Amniotic epithelial cell (primary cell): ENCODE data around the gene PRKAG2.
"Not testable (repeated sequence)": the region's sequence is repeated elsewhere in the genome, so short reads cannot be mapped to it uniquely, and the experiment has no call there.

Source experiments
- DNase-seq: peaks from one replicate; pipeline ENCODE4 v3.0.0-alpha.2; 2010; ENCODE audit warnings: low read depth

The PRKAG2 gene

DNA sequence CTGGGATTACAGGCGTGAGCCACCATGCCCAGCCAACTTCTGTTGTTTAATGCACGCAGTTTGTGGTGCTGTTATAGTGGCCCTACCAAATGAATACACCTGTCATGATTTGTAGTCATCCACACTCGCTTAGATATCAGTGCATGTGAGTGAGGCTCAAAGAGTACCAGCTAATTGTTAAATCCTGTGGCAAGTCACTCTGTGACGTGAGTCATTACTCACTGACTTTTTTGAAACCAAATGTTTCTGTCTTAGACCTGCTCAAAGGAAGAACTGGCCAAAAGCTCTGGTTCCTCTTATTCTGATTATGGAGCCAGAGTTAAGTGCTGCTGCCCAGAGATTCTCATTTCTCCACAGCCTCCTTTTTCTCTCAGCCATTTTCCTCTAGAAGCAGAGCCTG, 109.4 kb downstream of the PRKAG2 start:
- no peak for DNase-seq

DNA sequence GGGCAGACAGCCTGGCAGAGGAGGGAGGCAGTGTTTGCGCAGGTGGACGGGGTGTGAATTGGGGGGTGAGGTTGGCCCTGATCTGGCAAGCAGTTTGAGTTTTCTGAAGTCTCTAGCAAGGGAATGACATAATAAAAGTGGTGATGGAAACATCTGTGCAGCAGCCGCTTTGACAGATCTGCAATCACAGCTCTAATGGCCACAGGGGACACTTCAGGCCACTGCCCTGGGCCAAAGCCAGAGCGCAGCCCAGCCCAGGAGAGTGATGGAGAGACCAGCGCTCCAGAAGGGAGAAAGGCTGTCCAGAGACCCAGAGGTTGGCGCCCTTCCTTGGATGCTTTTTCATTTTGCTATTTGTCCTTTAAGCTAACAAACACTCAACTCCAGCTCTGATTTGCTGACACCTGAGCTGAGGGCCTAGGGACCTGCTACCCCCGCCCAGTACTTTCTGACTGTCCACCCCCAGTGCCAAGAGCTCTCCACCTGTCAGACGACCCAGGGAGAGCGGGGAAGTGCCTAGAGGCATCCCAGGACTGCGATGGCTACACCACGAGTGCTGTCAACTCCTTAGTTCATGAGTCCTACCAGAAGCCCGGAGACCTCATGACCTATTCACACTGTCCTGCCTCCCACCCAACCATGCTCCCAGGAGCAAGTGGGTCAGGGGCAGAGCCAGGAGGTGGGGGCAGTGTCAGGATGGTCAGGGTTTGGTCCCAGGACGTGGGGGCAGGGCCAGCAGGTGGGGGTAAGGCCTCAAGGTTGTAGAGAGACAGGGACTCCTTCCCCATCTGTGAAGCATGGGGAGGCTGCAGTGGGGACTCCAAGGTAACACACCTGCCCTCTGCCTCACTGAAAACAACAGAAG, 112.6 kb downstream of the PRKAG2 start:
- DNase-seq: no peak

DNA sequence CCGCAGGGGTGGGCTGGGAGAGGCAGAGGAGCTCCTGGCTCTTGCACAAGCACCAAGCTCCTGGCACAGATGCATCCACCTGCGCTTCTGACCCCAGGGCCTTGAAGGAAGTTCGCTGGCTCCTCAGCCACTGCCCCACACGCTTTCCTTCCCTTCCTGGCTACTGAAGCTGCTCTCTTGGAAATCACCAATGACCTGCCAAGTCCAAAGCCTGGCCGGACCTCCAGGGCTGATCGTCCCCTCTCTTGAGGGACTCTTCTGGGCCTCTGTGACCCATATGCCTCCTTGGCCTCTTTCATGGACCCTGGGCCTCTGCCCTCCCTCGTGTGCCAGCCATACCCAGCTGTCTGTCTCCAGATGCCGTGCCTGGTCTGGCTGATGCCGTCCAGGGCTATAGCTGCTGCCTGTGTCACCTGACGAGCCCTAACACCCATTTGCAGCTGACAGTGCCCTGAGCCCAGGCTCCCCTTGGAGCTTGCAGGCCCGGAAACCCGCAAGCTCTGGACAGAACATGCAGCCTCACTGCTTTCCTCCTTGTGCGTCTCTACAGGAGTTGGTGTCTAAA, 113.4 kb downstream of the PRKAG2 start:
- no peak for DNase-seq

DNA sequence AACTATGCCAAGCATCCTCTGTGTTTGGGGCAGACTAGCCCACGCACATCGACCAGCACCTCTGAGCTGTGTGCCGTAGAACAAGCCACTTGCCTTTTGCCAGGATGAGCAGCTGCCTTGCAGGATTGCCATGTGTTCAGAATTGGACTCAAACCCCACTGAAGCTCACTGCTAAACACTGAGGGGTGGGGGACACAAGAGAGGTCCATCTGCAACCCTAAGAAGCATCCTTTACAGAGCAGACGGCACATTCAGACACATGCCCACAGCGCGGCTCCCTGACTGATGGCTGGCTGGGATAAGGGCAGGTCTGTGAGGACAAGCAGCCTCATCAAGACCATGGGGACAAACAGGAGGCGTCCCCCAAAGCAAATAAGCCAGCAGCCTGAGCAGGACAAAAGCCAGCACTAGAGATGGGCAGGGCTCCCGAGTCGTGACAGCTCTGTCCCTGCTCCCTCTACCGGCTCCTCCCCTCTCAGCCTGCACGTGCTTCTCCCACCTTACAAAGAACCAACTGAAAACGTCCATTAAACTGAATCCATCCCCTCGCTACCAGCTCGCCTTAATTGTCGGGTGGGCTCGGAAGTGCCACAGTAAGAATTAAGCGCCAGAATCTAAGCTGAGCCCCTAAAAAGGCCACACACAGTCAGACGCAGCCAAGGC, 114.2 kb downstream of the PRKAG2 start:
- no peak for DNase-seq

DNA sequence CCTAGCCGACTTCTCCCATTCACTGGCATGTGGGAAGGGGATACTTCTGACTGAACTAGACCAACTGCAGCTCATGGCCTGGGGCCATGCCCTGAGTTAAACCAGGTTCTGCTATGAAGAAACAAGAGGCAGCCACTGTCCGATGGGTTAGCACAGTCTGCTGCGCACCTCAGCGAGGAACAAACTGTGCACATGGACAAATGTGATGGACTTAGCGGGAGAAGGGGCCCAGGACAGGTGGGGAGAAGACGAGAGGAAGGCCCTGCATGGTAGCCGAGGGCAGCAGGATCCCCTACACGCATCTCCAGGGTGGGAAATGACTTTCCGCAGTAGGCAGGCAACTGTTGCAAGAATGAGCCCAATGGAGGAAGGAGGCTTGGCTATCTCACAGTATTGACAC, 115.0 kb downstream of the PRKAG2 start:
- DNase-seq: no peak

DNA sequence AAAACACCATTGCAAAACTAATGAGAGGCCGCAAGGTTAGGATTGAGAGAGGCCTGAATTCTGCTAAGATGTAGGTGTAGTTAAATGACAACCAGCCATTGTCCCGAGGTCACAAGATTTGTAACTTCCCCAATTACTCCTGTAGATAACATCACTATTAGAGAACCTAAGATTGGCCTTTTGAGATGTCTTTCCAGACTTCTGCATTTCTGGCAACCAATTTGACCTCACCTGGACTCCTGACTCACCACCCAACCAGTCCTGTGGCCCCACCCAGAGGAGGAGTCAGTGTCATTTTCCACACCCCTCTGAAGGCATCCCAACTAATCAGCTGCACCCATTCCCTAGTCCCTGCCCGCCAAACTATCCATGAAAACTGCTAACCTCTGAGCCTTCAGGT, 115.7 kb downstream of the PRKAG2 start:
- DNase-seq: no peak

DNA sequence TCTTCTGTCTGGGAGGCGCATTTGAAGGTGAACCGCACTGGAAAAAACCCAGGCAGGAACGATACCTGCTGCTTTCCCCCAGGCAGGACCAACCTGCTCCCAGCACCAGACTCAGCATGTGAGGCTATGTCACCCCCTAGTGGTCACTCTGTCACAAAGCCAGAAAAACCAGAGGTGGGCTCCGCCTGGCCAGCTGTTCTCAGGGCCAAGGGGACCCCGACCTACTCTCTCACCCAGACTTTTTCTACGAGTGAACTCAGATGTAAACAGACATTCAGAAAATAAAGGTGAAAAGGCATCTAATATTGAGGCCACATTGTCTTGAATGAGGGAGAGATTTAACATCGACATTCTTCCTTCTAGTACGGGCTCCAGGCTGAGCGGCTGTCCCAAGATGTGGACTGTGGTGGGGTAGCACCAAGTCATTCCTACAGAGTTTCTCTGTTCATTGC, 117.3 kb downstream of the PRKAG2 start:
- peak; percentile 56 for DNase-seq

DNA sequence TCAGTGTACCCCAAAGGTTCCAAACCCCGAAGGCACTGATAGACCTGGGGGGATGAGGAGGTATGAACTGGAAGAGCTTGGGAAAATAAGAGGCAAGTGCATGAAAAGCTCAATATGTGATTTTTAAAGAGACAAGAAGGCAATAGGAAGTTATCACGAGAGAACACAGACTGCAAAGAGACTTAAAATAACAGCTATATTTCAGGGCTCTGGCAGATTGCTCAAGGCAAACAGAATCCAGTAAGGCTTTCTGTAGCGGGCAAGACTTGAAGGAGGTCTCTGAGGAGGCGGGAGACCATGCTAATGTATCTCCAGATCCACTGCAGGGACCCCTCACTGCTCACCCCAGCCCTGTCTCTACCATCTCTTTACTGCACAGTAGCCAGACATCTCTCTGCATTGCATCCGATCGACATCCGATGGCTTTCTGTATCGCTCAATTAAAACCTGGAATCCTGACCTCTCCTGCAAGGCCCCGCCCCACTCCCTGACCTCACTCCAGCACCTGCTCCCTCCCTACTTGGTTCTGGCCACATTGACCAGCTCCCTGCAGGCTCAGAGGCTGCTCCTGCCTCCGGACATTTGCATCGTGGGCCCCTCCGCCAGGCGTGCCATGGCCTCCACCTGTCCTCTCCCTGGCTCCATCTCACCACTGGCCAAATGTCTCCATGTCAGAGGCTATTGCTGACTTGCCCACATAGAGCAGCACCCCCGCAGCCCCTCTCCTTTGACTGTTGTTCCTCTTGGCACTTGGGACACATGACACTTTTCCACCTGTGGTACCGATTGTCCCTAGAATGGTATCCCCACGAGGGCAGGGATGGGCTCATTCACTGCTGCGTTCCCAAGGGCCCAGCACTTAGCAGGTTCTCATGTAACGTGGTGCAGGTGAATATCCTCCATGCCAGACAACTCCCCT, 118.0 kb downstream of the PRKAG2 start:
- no peak for DNase-seq

DNA sequence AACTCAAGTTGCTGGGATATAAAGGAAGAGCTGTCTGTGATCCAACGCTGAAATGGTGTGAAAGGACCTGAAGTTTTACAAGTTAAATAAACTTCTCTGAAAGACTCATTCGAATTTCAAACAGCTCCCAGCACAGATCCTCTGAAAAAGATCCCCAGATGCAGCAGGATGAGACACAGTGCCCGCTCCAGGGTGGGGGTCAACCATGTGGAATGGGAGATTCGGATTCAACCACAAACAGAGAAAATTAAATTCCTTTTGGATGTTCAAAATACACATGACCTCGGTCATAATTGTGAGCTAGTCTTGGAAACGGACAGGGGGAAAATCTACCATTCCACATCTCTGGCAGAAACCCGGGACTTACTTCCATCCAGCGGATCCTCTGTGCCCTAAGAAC, 119.6 kb downstream of the PRKAG2 start:
- peak; percentile 50 for DNase-seq

DNA sequence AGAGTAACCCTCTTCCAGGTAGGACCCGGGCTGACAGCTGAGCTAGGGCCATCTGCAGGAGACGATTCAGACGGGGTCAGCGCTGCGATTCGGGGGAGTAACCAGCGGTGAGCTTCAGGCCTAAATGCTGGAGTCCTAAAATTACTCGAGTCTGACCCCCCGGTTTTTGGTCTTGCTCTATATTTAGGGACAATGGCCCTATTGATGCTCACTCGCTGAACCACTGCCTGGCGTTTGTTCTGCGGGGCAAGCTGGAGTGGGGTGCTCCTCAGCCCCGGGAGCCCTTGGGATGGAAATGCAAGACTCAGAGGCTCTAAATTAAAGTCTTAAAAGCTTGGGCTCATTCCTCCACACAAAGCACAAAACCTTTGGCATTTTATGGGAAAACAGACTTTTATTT, 120.0 kb downstream of the PRKAG2 start:
- no peak for DNase-seq

DNA sequence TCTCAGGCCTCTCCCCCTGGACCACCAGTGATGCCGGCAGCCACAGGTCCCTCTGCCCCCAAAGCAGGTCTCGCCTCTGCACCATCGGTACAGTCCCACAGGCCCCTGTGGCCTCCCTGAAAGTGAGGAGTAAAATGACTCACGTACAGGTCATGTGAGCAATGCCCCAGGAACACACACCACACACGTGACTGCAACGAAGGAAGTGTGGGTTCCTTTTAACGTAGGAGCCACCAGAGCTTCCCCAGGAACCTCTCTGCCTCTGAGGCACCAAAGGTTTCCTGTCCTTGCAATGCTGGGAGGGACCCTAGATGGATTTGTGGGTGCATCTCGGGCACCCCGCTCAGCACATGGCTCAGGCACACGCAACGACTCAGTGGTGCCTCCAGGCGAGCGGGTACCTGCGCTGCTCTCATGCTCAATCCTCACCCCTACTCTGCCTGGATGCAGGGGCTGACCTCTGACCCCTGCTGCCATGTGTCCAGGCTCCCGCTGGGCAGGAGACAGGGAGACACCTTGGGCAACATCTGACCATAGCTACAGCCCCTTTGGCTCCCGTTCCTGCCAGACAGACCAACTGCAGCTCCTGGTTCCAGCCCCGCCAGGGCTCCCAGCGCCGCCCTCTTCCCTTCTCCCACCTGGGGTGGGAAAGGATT, 120.7 kb downstream of the PRKAG2 start:
- DNase-seq: peak; percentile 62

DNA sequence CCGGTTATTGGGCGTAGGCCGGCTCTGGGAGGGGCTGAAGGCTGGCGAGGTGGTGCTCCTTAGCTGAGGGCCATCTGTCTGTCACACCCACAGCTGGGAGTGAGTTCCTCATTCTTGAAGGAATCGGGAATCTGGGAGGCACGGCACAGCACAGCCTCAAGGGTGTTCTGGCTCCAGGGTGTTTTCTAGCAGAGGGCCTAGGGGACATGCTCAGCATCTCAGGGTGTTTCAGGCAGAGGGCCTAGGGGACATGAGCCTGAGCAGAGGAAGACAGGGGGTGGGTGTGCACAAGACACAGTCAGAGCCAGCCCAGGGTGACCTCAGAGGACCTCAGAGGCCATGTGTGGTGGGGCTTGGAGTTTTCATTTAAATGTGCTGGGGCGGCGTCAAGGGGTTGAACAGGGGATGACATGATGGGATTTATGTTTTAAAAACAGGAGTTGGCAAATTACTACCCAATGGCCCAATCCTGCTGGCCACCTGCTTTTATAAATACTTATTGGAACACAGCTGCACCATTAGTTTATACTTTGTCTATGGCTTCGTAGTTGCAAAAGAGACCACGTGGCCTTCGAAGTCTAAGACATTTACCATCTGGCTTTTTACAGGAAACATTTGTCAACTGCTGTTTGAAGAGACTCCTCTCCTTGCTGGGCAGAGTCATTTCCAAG, 121.6 kb downstream of the PRKAG2 start:
- DNase-seq: peak; percentile 51

DNA sequence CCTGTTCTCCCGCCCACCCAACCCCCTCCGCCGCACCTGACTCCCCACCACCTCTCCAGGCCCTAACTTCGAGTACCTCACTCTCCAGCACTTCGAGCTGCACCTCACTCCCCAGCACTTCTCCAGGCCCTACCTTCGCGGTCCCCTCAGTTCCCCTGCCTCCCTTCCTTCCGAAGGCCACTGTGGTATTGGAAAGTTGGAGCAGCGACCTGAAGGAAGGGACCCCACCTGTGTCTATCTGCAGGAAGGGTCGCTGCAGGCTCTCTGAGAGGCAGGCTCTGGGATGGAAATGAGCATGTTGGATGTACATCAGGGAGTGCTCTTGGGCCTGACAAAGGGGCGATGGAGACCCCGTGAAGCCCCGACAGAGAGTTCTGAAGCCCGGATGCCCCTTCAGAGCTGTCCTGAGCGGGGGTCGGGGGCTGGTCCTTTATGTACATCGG, 122.2 kb downstream of the PRKAG2 start:
- no peak for DNase-seq

DNA sequence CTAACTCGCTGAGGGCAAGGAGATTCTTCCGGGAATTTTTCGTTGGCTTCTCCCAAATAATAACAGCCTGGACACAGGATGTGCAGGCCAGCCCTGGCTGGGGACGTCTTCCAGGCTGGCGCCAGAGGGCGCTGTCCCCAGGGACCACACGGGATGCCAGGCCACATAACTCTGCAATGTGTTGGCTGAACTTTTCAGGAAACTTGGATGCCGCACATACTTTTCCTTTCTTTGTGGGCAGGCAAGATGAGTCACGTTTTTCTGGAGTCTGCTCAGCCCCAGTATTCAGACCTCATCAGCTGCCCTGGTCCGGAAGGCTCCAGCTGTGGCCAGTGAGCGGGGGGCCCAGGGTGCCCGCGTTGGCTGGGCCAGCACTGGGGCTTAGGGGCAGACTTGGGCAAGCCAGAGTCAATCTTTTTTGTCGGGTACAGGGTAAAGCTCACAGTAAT, 122.7 kb downstream of the PRKAG2 start:
- peak; percentile 99 for DNase-seq

DNA sequence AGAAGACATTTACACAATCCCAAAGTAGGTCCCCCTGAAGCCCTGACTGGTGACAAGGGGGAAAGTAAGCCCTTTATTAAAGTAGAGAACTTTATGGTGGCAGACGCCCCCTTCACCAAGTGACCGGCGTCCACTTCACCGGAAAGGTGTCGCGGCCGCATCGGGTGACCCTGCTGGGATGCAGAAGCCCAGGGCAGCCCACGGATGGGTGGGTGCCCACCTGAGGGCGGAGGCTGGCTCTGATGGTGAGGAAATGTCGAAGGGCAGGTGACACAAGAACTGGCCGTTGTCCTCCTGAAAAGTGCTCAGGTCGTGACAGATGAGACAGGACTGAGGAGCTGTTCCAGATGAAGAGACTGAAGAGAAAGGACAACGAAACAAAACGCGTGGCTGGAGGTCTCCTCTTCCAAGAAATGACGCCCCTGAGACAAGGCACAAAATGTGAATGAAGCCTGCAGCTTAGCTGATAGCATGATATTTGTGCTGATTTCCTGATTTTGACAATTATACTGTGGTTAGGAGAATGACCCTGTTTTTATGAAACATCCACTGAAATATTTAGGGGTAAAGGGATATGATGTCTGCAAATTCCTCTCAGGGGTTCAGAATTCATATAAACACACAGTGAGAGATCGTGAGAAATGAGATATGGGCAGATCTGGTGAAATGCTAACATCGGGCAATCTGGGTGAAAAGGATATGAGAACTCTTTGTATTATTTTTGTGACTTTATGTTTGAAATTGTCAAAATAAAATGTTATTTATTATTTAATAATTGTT, 123.9 kb downstream of the PRKAG2 start:
- DNase-seq: peak; percentile 17

DNA sequence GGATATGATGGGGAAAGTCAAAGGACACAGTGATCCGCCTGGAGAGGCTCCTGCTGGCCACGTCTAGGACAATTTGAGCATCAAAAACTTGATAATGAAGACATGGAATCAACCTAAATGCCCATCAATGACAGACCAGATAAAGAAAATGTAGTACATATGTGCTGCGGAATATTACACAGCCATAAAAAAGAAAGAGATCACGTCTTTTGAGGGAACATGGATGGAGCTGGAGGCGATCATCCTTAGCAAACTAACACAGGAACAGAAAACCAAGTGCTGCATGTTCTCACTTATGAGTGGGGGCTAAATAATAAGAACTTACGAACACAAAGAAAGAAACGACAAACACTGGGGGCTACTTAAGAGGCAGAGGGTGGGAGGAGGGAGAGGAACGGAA, 124.9 kb downstream of the PRKAG2 start:
- no peak for DNase-seq

DNA sequence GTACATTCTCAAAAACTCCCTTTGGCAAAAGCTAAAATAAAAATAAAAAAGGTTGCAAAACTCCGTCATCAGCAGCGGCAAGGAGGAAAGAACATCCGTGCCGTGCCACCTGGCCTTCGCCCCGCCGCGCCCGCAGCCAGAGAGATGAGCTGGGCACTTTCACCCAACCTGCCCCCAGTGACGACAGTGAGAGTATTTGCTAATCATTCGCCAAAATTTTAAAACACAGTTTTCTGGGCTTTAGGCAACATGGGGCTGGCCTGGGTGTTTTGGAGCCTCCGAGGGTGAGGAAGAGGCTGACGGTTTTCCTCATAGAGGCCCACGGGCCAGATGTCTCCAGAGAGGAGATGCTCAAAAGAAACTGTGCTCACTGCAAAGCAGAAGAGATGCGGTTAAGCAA, 128.2 kb downstream of the PRKAG2 start:
- no peak for DNase-seq

DNA sequence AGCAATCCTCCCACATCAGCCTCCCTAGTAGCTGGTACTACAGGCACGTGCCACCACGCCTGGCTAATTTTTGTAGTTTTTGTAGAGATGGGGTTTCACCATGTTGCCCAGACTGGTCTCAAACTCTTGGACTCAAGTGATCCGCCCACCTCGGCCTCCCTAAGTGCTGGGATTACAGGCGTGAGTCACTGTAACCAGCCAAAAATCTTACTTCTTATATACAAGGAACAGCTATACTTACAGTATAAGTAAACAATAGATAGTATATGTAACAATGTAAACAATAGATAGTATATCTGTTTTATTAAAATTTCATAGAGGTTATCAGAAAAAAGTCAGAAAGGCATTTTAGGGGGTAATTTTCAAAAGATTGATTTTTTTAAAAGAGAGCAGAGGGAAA, 128.9 kb downstream of the PRKAG2 start:
- DNase-seq: not testable (repeated sequence)

DNA sequence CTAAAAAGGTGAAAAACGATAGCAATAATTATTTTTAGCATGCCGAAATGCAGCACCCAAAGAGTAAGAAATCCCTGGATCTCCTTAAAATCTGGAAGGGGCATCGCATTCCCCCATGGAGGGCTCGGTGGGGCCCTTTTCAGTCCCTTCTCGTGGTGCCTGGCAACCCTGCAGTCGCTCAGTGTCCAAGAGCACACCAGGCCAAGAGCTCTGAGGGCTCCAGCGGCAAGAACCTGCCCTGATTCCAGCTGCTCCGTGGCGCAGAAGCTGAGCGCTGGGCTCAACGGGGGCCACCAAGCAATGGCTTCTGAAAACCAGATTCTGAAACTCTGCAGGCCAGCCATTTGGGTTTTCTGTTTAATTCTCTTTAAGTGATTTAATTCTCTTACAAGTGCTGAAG, 131.2 kb downstream of the PRKAG2 start:
- no peak for DNase-seq
